ENCODE data around the gene ZNF581. TPM values are rescaled to one million over a fixed set of nuclear protein-coding genes. Genes with fewer than 3 reads are reported as not detected.
A peak's percentile ranks its signal among the peaks of the same experiment; 100 is the strongest.

The ZNF581 gene
- polyA plus RNA-seq, 1 of the 3 experiments (the other 2 are of a cell fraction), result 24.7 TPM

- CTCF ChIA-PET, result interaction anchor here (0.6 to 3.5 kb wide), 23 partner anchors 12 to 379 kb away, joined by 3 to 31 read pairs (median 4); partner anchors contain the start of genes ZNF579, ZNF581, ZNF628 and ZNF784
- H3F3A ChIP-seq (replicated peaks; ENCODE audit: insufficient read depth), result peaks cover 17% of the 10 kb centered on the region
- DNase-seq, result no peak
- POLR2A ChIA-PET, result interaction anchor here (1.2 to 2.0 kb wide), 4 partner anchors 12 to 120 kb away, joined by 3 to 10 read pairs (median 5); partner anchors contain the start of gene ZNF784
- H3K4me3 ChIP-seq (ENCODE audit: low read depth in 2 of 2, low read length in 1 of 2), result peak overlapping the region; percentile 88 to 93
- H3K27ac ChIP-seq (ENCODE audit: low read depth in 2 of 2, low read length in 1 of 2), result no peak overlapping the region
- H4K20me1 ChIP-seq (ENCODE audit: insufficient read depth), result peaks cover 38% of the 10 kb centered on the region; the same call in 1 of the 2 replicates
- H2AFZ ChIP-seq (ENCODE audit: low read depth), result no peak overlapping the region
- 66% methylated on average over 9 of the region's 9 CpGs for WGBS (ENCODE audit: low lambda C conversion rate)
- H3K9me2 ChIP-seq, result no peaks in the 10 kb centered on the region
- no peaks in the 10 kb centered on the region for H3K9me3 ChIP-seq
- H3K36me3 ChIP-seq (replicated peaks in 1 of 2; ENCODE audit: control insufficient read depth in 1 of 2, insufficient read depth in 2 of 2, low read length in 1 of 2), result peaks cover 12 to 24% of the 10 kb centered on the region in 2 experiments
- no peak for TF ChIP-seq NRF1 (IDR thresholded peaks at IDR 0.05; ENCODE audit: low read depth, low read length)
- no peak for TF ChIP-seq ELF1 (IDR thresholded peaks at IDR 0.05)
- no peak for TF ChIP-seq REST (IDR thresholded peaks at IDR 0.05; ENCODE audit: low read depth, low read length)
- no peak for TF ChIP-seq MAX (IDR thresholded peaks at IDR 0.05; ENCODE audit: low read depth)
- TF ChIP-seq SMC3 (IDR thresholded peaks at IDR 0.05; ENCODE audit: low read depth, low read length), result no peak
- TF ChIP-seq GABPA (IDR thresholded peaks at IDR 0.05; ENCODE audit: low read depth), result no peak
- no peak for TF ChIP-seq PBX3 (IDR thresholded peaks at IDR 0.05)
- no peak for TF ChIP-seq ZBTB33 (IDR thresholded peaks at IDR 0.05; ENCODE audit: borderline replicate concordance, low read depth)
- TF ChIP-seq FOXJ3 (CRISPR knock-in tag; IDR thresholded peaks at IDR 0.05), result no peak
- TF ChIP-seq CHD2 (IDR thresholded peaks at IDR 0.05; ENCODE audit: low read length, partially characterized antibody), result no peak
- H3K9ac ChIP-seq, result peak overlapping the region; percentile 93
- H3K27me3 ChIP-seq (ENCODE audit: insufficient read depth), result no peaks in the 10 kb centered on the region
- H3K4me1 ChIP-seq (ENCODE audit: control insufficient read depth in 1 of 2, insufficient read depth in 2 of 2, low read depth in 1 of 2, low read length in 1 of 2), result peaks cover 3 to 11% of the 10 kb centered on the region in 2 experiments; a peak in 3 of 4 replicates
- H3K79me2 ChIP-seq (ENCODE audit: insufficient read depth), result peaks cover 62% of the 10 kb centered on the region
- H3K4me2 ChIP-seq, result peak overlapping the region; percentile 86
These were observed 36.6 kb upstream of the ZNF581 start for GRCh38 chr19:55606817-55607216.

All from SK-N-SH (cell line).